Activated T-helper 2 cell treated with anti-CD3 and anti-CD28 coated beads, Interferon-gamma antibody, Interleukin-2, Interleukin-4, amounts not matched to agents 10 μg/mL and 5 μg/mL and 100 μg/mL, durations not matched to agents 14 hours and 24 hours and 36 hours (primary cell): Measurements from ENCODE around the gene TMBIM6. TPM values are rescaled to one million over a fixed set of nuclear protein-coding genes. Genes with fewer than 3 reads are reported as not detected.

Source experiments
- DNase-seq: peaks from one replicate; pipeline ENCODE4 v3.0.0; 2021; ENCODE audit warnings: low spot score
- H3K27ac Mint-ChIP-seq: one replicate; pipeline ENCODE4 v1.8.0; 2021; ENCODE audit warnings: mixed read lengths
- H3K27me3 Mint-ChIP-seq: one replicate; pipeline ENCODE4 v1.8.0; 2021; ENCODE audit warnings: low read depth, mixed read lengths
- H3K36me3 Mint-ChIP-seq: one replicate; pipeline ENCODE4 v1.8.0; 2021; ENCODE audit warnings: low read depth, mixed read lengths
- H3K4me1 Mint-ChIP-seq: one replicate; pipeline ENCODE4 v1.8.0; 2021; ENCODE audit warnings: low read depth, mixed read lengths
- H3K4me3 Mint-ChIP-seq: one replicate; pipeline ENCODE4 v1.8.0; 2021; ENCODE audit warnings: low read depth, mild to moderate bottlenecking, moderate library complexity, mixed read lengths
- H3K9me3 Mint-ChIP-seq: one replicate; pipeline ENCODE4 v1.8.0; 2021; ENCODE audit warnings: mixed read lengths
- intact Hi-C: fragments of 100-400 bp; cut with micrococcal nuclease; formaldehyde crosslinking; loops from one replicate; pipeline ENCODE4 v1.15.1; 2023
- total RNA-seq: library from RNA; stranded (reverse); gene quantifications from 2 replicates; pipeline ENCODE4 v1.2.3, GENCODE V29; 2022

TMBIM6 gene
- total RNA-seq, 1 donor from 2014 or later = 405 TPM

- no peak overlapping the region for H3K27ac Mint-ChIP-seq
- no peak overlapping the region for H3K4me3 Mint-ChIP-seq
- H3K4me1 Mint-ChIP-seq = no peaks in the 10 kb centered on the region
- H3K27me3 Mint-ChIP-seq = peaks cover 43% of the 10 kb centered on the region
- no peaks in the 10 kb centered on the region for H3K9me3 Mint-ChIP-seq
- intact Hi-C loops = no loop called here
- no peaks in the 10 kb centered on the region for H3K36me3 Mint-ChIP-seq
- DNase-seq = no peak
Observed at GRCh38 chr12:49783917-49784676, 42.7 kb downstream of the TMBIM6 start.

GRCh38 chr12:49784756-49785409, 43.5 kb downstream of the TMBIM6 start:
- DNase-seq = no peak
- intact Hi-C loops = no loop called here
- H3K27me3 Mint-ChIP-seq = peaks cover 37% of the 10 kb centered on the region

GRCh38 chr12:49787672-49788071, 46.3 kb downstream of the TMBIM6 start:
- Mint-ChIP-seq H3K36me3 (no peaks in the 10 kb centered on the region), H3K27me3 (peaks cover 17% of the 10 kb centered on the region), H3K4me3 (no peak overlapping the region), H3K4me1 (no peaks in the 10 kb centered on the region), H3K27ac (no peak overlapping the region), H3K9me3 (no peaks in the 10 kb centered on the region)
- DNase-seq = no peak
- intact Hi-C loops = no loop called here

More at GRCh38 chr12:49784756-49785409, 43.5 kb downstream of the TMBIM6 start:
- Mint-ChIP-seq H3K36me3 (no peaks in the 10 kb centered on the region), H3K4me1 (no peaks in the 10 kb centered on the region), H3K4me3 (no peak overlapping the region), H3K27ac (no peak overlapping the region), H3K9me3 (no peaks in the 10 kb centered on the region)

GRCh38 chr12:49789992-49790391, 48.6 kb downstream of the TMBIM6 start:
- Mint-ChIP-seq H3K9me3 (no peaks in the 10 kb centered on the region), H3K36me3 (no peaks in the 10 kb centered on the region), H3K4me3 (no peak overlapping the region), H3K27me3 (peaks cover 4% of the 10 kb centered on the region), H3K4me1 (no peaks in the 10 kb centered on the region), H3K27ac (no peak overlapping the region)
- intact Hi-C loops = no loop called here
- no peak for DNase-seq

- H3K27me3 Mint-ChIP-seq = peaks cover 4% of the 10 kb centered on the region
- no peak overlapping the region for H3K4me3 Mint-ChIP-seq
- no peaks in the 10 kb centered on the region for H3K36me3 Mint-ChIP-seq
- no peak for DNase-seq
- H3K27ac Mint-ChIP-seq = no peak overlapping the region
- no peaks in the 10 kb centered on the region for H3K9me3 Mint-ChIP-seq
- no peaks in the 10 kb centered on the region for H3K4me1 Mint-ChIP-seq
- intact Hi-C loops = no loop called here
Observed at GRCh38 chr12:49790741-49791555, 49.6 kb downstream of the TMBIM6 start.

- H3K36me3 Mint-ChIP-seq = no peaks in the 10 kb centered on the region
- intact Hi-C loops = no loop called here
Observed at GRCh38 chr12:49791700-49792099, 50.3 kb downstream of the TMBIM6 start.

GRCh38 chr12:49792181-49792970, 51.0 kb downstream of the TMBIM6 start:
- H3K9me3 Mint-ChIP-seq = no peaks in the 10 kb centered on the region
- H3K4me1 Mint-ChIP-seq = no peaks in the 10 kb centered on the region
- peaks cover 4% of the 10 kb centered on the region for H3K27me3 Mint-ChIP-seq
- no peak overlapping the region for H3K27ac Mint-ChIP-seq
- intact Hi-C loops = no loop called here
- no peaks in the 10 kb centered on the region for H3K36me3 Mint-ChIP-seq
- DNase-seq = no peak
- no peak overlapping the region for H3K4me3 Mint-ChIP-seq

More at GRCh38 chr12:49791700-49792099, 50.3 kb downstream of the TMBIM6 start:
- H3K27ac Mint-ChIP-seq = no peak overlapping the region
- DNase-seq = no peak
- H3K27me3 Mint-ChIP-seq = peaks cover 4% of the 10 kb centered on the region
- H3K4me3 Mint-ChIP-seq = no peak overlapping the region
- H3K9me3 Mint-ChIP-seq = no peaks in the 10 kb centered on the region
- no peaks in the 10 kb centered on the region for H3K4me1 Mint-ChIP-seq

GRCh38 chr12:49792976-49793580, 51.7 kb downstream of the TMBIM6 start:
- H3K4me1 Mint-ChIP-seq = no peaks in the 10 kb centered on the region
- intact Hi-C loops = no loop called here
- no peak overlapping the region for H3K4me3 Mint-ChIP-seq
- H3K27me3 Mint-ChIP-seq = no peaks in the 10 kb centered on the region
- H3K36me3 Mint-ChIP-seq = no peaks in the 10 kb centered on the region
- no peak overlapping the region for H3K27ac Mint-ChIP-seq
- no peak for DNase-seq
- no peaks in the 10 kb centered on the region for H3K9me3 Mint-ChIP-seq

GRCh38 chr12:49793620-49794019, 52.3 kb downstream of the TMBIM6 start:
- intact Hi-C loops = no loop called here
- no peaks in the 10 kb centered on the region for H3K4me1 Mint-ChIP-seq
- no peaks in the 10 kb centered on the region for H3K27me3 Mint-ChIP-seq
- no peaks in the 10 kb centered on the region for H3K36me3 Mint-ChIP-seq
- H3K4me3 Mint-ChIP-seq = no peak overlapping the region
- DNase-seq = no peak
- no peak overlapping the region for H3K27ac Mint-ChIP-seq
- no peaks in the 10 kb centered on the region for H3K9me3 Mint-ChIP-seq

- intact Hi-C loops = no loop called here
- Mint-ChIP-seq H3K36me3 (no peaks in the 10 kb centered on the region), H3K27me3 (no peaks in the 10 kb centered on the region), H3K4me1 (no peaks in the 10 kb centered on the region), H3K9me3 (no peaks in the 10 kb centered on the region), H3K4me3 (no peak overlapping the region), H3K27ac (no peak overlapping the region)
- no peak for DNase-seq
Observed at GRCh38 chr12:49794021-49794420, 52.7 kb downstream of the TMBIM6 start.

- H3K4me1 Mint-ChIP-seq = no peaks in the 10 kb centered on the region
- H3K27me3 Mint-ChIP-seq = no peaks in the 10 kb centered on the region
- no peaks in the 10 kb centered on the region for H3K9me3 Mint-ChIP-seq
- no peak overlapping the region for H3K27ac Mint-ChIP-seq
- no peaks in the 10 kb centered on the region for H3K36me3 Mint-ChIP-seq
- no peak for DNase-seq
- intact Hi-C loops = no loop called here
- H3K4me3 Mint-ChIP-seq = no peak overlapping the region
Observed at GRCh38 chr12:49794811-49795653, 53.7 kb downstream of the TMBIM6 start.
